Lower lobe of right lung (tissue), 2 donors: ENCODE results near the gene RTL3. TPM values are rescaled to one million over a fixed set of nuclear protein-coding genes. Genes with fewer than 3 reads are reported as not detected.

ENCODE experiments used
- ATAC-seq, 2 donors: fragments of 200-7000 bp; cut with Tn5 transposase; one replicate each; pipeline ENCODE4 v1.9.1; 2020 to 2022; ENCODE audit warnings: mild to moderate bottlenecking in 2 of 2, moderate library complexity in 2 of 2
- DNase-seq: peaks from one replicate; pipeline ENCODE4 v3.0.0-alpha.2; 2020
- H3K27ac ChIP-seq: fragments of 200-600 bp; one replicate; pipeline ENCODE4 v1.8.0; 2022
- H3K27me3 ChIP-seq: fragments of 200-600 bp; one replicate; pipeline ENCODE4 v1.8.0; 2022; ENCODE audit warnings: low read depth
- H3K36me3 ChIP-seq: fragments of 200-600 bp; one replicate; pipeline ENCODE4 v1.8.0; 2022; ENCODE audit warnings: mild to moderate bottlenecking
- H3K4me1 ChIP-seq: fragments of 200-600 bp; one replicate; pipeline ENCODE4 v1.8.0; 2022
- H3K4me3 ChIP-seq: fragments of 200-600 bp; one replicate; pipeline ENCODE4 v1.8.0; 2022; ENCODE audit warnings: mild to moderate bottlenecking
- H3K9me3 ChIP-seq: fragments of 200-600 bp; one replicate; pipeline ENCODE4 v1.8.0; 2022
- intact Hi-C: fragments of 100-400 bp; cut with DNase I; formaldehyde crosslinking; loops from one replicate; pipeline ENCODE4 v1.11.0; 2022
- long read RNA-seq: library from polyadenylated mRNA; unstranded; transcript quantifications from one replicate; pipeline ENCODE4 v2.0.0, GENCODE V29; 2021
- total RNA-seq: library from RNA; stranded (reverse); fragmentation: NEBNext Ultra II Directional; extraction: Animal tissue kit (Norgen Biotek cat#: 25700); gene quantifications from one replicate; pipeline ENCODE4 v1.2.1, GENCODE V29; 2021
- TF ChIP-seq, protein P1 (sequence below): fragments of 200-600 bp; IDR thresholded peaks from one replicate; pipeline ENCODE4 v1.8.0; 2022; ENCODE audit warnings: antibody characterized with exemption, mild to moderate bottlenecking
- donor health status: DM: no; HTN: yes; CAD: no; lungs with severe emphysema.

Gene RTL3, protein sequence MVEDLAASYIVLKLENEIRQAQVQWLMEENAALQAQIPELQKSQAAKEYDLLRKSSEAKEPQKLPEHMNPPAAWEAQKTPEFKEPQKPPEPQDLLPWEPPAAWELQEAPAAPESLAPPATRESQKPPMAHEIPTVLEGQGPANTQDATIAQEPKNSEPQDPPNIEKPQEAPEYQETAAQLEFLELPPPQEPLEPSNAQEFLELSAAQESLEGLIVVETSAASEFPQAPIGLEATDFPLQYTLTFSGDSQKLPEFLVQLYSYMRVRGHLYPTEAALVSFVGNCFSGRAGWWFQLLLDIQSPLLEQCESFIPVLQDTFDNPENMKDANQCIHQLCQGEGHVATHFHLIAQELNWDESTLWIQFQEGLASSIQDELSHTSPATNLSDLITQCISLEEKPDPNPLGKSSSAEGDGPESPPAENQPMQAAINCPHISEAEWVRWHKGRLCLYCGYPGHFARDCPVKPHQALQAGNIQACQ
- not detected for total RNA-seq
- long read RNA-seq: 0 reads

DNA sequence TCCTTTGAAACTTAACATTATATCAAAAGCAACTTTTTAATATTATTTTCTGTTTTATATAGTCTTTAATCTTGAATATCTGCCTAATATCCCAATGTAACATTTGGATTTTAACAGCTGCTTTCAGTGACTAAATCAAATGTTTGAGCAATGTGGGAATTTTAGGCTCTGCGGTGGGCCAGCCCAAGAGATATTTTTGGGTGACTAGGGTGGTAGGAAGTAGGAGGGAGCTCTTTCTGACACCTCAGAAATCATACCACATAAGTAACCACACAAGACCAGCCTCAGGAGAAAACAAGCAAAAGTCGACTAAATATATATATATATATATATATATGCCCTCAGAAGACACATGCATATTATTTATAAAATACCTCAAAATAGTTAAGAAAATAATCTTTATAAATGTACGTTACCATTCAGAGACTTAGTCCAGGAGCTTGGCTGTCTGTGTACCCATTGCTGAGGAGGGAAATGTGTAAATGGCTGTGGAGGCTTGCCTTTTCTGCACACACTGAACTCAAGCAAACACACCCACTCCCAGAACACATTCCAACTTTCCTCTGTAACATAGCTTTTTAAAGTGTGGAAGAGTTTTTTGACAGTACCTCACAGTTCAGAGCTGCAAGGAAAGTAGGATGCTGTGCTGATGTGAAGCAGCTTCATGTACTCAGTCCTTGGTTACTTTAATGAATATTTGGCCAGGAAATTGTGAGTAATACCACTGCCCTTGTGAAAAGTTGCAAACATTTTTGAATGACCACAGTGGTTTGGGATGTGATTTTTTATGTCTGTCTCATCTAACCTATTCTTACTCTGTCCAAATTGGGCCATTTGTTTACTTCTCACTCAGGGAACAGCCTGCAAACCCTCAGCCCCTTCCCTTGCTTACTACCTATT is at the start of gene RTL3:
TSS of gene RTL3 (minus strand) at position 484 of the 900 bp plus-strand sequence. CDS start 908 bp downstream, outside the sequence.
- ATAC-seq: no peak
- intact Hi-C loops: no loop called here
- Histone ChIP-seq H3K27me3 (no peaks in the 10 kb centered on the region), H3K36me3 (no peaks in the 10 kb centered on the region), H3K4me1 (no peaks in the 10 kb centered on the region), H3K9me3 (no peaks in the 10 kb centered on the region), H3K27ac (no peak within 1 kb of the TSS), H3K4me3 (no peak within 1 kb of the TSS)
- no peak for DNase-seq
- TF ChIP-seq, protein P1, sequence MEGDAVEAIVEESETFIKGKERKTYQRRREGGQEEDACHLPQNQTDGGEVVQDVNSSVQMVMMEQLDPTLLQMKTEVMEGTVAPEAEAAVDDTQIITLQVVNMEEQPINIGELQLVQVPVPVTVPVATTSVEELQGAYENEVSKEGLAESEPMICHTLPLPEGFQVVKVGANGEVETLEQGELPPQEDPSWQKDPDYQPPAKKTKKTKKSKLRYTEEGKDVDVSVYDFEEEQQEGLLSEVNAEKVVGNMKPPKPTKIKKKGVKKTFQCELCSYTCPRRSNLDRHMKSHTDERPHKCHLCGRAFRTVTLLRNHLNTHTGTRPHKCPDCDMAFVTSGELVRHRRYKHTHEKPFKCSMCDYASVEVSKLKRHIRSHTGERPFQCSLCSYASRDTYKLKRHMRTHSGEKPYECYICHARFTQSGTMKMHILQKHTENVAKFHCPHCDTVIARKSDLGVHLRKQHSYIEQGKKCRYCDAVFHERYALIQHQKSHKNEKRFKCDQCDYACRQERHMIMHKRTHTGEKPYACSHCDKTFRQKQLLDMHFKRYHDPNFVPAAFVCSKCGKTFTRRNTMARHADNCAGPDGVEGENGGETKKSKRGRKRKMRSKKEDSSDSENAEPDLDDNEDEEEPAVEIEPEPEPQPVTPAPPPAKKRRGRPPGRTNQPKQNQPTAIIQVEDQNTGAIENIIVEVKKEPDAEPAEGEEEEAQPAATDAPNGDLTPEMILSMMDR: no peak

DNA sequence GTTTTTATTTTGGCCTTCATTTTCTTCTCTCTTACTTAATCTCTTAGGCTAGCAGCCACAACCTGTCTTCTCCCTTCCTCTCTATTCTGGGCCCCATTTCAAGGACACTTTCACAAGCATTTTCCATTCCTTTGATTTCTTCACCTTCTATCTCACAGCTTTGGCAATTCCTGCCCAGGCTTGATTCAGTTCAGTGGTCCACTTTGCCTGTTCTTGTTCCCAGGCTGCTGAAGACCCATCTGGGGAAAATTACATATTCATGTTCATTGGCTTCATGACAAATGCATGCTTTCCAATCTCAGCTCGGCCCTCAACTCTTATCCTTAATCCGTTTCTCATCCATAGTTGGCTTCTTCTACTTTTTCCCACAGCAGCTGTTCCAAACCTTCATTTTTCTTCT is 49.7 kb upstream of the RTL3 start:
- intact Hi-C loops: no loop called here
- ATAC-seq (no peak), DNase-seq (no peak)
- Histone ChIP-seq H3K27ac (no peak overlapping the region), H3K9me3 (no peaks in the 10 kb centered on the region), H3K36me3 (no peaks in the 10 kb centered on the region), H3K27me3 (no peaks in the 10 kb centered on the region), H3K4me3 (no peak overlapping the region), H3K4me1 (no peaks in the 10 kb centered on the region)
- TF ChIP-seq, protein P1: no peak

DNA sequence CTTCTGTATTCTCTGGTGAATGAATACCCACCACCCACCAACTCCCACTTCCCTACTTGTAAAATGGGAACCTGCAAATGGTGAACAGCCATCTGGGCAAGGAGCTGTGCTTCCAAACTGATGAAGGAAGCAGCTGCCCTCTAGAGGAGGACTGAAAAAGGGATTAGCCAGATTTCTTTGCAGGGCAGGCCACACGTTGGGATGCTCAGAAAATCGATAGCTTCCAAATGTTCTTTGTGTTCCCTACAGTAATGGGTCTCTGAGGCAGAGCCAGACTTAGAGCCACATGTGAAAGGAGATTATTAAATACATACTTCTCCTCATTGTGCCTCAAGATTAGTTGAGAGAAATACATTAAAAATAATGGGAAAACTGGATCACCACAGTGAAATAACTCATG is 49.1 kb upstream of the RTL3 start:
- no peak overlapping the region for H3K27ac ChIP-seq
- no peaks in the 10 kb centered on the region for H3K36me3 ChIP-seq
- intact Hi-C loops: no loop called here
- ATAC-seq (no peak), DNase-seq (no peak)
- no peak overlapping the region for H3K4me3 ChIP-seq
- TF ChIP-seq, protein P1: peak; percentile 26
- no peaks in the 10 kb centered on the region for H3K4me1 ChIP-seq
- no peaks in the 10 kb centered on the region for H3K27me3 ChIP-seq
- no peaks in the 10 kb centered on the region for H3K9me3 ChIP-seq

DNA sequence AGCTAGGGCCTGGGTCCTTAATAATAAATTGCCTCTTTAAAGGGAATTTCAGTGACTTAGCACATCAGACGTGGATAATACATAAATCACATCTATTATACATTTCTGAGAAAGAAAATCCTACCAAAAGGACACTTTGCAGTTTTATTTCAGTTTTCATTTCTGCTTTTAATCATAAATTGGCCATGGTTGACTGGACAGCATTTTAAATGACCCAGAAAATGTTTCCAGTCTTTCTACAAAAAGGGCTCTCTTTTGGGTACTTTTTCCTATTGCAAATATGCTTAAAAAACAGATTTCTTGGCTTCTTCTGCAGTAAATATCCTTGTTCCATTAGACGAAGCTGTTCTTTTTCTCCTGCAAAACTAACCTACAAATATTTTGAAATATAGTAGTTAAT is 46.9 kb upstream of the RTL3 start:
- H3K4me1 ChIP-seq: no peaks in the 10 kb centered on the region
- TF ChIP-seq, protein P1: no peak
- H3K9me3 ChIP-seq: no peaks in the 10 kb centered on the region
- H3K27ac ChIP-seq: no peak overlapping the region
- no peaks in the 10 kb centered on the region for H3K36me3 ChIP-seq
- intact Hi-C loops: no loop called here
- DNase-seq: no peak
- no peaks in the 10 kb centered on the region for H3K27me3 ChIP-seq
- no peak for ATAC-seq
- H3K4me3 ChIP-seq: no peak overlapping the region

DNA sequence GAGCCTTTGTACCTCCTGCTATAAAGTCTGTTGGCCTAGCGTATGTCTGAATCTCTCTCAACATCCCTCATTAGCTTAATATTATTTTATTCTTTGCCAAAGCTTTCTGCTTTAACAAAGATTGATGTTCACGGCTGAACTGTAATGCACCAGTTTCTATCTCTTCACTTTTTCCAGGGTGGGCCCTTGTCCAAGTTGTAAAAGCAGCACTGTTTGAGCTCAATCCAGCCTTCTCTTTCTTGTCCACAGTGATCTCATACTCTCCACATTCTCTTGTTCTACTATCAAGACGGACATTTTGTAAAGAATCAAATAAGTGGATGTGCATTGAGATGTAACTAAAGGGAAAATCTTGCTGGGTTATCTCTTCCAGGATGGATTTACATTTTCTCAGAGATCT is 34.4 kb upstream of the RTL3 start:
- ATAC-seq: no peak
- Histone ChIP-seq H3K27ac (no peak overlapping the region), H3K9me3 (no peaks in the 10 kb centered on the region), H3K27me3 (no peaks in the 10 kb centered on the region), H3K4me3 (no peak overlapping the region), H3K4me1 (no peaks in the 10 kb centered on the region), H3K36me3 (no peaks in the 10 kb centered on the region)
- intact Hi-C loops: no loop called here
- no peak for DNase-seq
- TF ChIP-seq, protein P1: no peak
